T-helper 9 cell (primary cell): ENCODE results near the gene ENTPD2.
"Not testable (repeated sequence)": the region's sequence is repeated elsewhere in the genome, so short reads cannot be mapped to it uniquely, and the experiment has no call there.

Experiments used
- DNase-seq: peaks from one replicate; pipeline ENCODE4 v3.0.0-alpha.2; 2020

ENTPD2 gene

DNA sequence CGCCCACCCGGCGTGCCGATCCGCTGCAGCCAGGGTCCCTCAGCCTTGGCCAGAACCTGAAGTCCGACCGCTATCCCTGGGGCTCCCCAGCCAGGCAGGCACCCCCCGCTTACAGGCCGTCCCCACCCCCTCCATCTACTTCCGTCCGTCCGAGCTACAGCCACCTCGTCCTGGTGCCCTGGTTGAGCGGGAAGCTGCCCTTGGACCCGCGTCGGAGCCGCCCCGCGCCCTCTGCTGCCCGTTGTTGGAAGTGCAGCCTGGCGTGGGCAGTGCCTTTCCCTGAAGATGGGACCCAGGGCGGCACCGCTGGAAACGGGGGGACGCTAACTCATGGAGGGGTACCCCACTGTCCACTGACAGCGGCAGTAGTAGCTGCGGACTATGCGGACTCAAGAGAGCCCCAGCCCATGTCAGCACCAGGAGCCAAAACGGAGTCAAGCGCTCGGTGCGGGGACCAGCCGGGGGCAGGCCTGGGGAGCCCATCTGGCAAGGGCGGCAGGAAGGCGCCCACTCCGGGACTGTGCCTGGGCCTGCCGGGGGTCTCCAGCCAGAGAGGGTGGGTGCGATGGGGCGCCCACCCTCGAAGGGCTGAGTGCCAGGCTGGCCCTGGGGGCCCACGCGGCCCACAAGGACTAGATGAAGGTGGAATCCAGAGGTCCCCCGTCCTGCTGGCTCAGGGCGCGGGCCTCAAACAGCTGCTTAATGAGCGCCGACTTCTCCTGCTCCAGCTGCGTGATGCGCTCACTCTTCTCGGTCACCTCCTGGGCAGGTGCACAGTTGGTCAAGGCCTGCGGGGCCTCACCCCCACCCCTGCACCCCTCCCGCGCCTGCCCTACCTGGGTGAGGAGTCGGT lies 10.4 kb upstream of the ENTPD2 start:
- peak; percentile 65 for DNase-seq

DNA sequence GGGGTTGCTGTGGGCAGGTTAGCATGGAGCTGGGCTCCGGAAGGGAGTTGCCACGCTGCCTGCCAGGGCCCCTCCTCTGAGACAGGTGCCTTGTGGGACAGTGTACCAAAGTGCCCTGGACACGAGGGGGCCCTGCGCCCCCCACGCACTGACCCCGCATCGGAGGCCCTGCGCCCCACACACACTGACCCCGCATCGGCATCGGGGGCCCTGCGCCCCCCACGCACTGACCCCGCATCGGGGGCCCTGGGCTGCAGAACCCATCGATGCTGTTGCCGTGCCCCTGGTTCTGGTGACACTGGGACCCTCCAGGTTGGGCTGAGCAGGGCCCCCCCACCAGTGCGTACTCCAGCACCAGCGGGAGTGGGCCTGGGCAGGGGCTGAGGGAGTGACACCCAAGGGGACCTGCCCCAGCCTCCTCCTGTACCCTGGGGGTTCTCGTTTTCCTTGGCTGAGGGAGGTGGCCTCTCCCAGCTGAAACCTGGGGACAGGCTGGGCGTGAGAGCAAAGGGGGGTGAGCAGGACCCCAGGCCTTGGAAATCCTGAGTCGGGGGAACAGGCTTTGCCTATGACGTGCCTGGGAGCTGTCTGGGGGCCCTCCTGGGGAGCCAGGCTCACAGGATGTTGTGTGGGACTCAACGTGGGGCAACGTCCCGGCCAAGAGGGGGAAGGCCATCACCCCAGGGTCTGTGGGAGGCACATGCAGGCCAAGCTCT lies 9.6 kb upstream of the ENTPD2 start:
- no peak for DNase-seq

GRCh38 chr9:137062798-137063197 lies 8.9 kb upstream of the ENTPD2 start:
- DNase-seq, result not testable (repeated sequence)

- no peak for DNase-seq
Measured at GRCh38 chr9:137062384-137062783, 8.5 kb upstream of the ENTPD2 start.

GRCh38 chr9:137058521-137059234 lies 4.8 kb upstream of the ENTPD2 start:
- no peak for DNase-seq

DNA sequence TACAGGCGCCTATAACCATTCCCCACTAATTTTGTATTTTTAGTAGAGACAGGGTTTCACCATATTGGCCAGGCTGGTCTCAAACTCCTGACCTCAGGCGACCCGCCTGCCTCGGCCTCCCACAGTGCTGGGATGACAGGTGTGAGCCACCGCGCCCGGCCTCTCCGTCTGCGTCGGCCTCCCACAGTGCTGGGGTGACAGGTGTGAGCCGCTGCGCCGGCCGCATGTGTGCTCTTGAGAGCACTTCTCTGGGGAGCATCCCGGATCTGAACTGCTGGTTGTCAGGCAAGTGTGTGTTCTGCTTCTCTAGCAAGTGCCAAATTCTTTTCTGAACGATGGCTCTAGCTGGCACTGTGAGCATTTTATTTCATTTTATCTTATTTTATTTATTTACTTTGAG lies 3.7 kb upstream of the ENTPD2 start:
- no peak for DNase-seq

DNA sequence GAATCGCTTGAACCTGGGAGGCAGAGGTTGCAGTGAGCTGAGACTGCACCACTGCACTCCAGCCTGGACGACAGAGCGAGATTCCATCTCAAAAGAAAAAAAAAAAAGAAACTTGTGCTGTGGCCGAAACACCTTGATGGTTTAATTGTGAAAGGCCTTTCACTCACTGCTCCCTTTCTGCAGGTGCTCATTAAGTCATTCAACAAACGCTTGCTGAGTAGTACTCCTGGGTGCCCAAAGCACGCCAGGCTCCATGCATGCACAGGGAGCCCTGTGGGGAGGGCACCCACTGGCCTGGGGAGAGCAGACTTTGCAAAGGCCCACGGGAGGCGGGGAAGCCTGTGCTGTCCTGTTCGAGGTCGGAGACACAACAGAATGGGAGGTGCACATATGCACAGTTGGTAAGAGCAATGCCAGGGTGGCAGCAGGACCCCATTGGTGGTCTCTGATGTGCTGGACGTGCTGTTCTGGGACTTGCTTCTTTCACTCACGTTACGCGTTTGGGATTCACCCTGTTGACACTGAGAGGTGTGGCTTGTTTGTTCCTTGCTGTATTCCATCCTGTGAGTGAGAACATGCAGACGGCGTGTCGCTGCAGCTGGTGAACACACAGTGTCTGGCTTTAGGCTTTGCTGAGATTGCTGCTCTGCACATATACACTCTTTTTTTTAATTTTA lies 3.0 kb upstream of the ENTPD2 start:
- no peak for DNase-seq

- no peak for DNase-seq
Measured at GRCh38 chr9:137055385-137056364, 1.8 kb upstream of the ENTPD2 start.

DNA sequence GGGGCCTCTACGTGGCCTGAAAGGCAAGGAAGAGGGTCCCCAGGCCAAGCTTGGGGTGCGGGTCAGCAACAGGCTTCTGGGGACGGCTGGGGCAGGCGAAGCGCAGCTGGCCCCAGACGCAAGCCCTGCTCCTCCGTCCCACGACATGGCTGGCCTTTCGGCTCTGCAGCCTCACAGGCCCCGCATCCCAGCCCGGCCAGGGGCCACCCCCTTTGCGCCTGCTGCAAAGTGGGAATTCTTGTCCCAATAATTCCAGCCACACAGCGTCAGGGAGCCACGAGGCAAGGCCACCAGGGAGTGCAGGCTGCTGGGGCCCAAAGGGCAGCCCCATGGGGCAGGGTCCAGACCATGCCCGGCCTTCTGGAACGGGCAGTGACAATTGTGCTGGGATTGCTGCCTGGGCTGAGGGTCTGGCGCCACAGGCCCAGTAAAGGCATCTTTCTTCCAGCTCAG lies 1.1 kb upstream of the ENTPD2 start:
- DNase-seq, result no peak

DNA sequence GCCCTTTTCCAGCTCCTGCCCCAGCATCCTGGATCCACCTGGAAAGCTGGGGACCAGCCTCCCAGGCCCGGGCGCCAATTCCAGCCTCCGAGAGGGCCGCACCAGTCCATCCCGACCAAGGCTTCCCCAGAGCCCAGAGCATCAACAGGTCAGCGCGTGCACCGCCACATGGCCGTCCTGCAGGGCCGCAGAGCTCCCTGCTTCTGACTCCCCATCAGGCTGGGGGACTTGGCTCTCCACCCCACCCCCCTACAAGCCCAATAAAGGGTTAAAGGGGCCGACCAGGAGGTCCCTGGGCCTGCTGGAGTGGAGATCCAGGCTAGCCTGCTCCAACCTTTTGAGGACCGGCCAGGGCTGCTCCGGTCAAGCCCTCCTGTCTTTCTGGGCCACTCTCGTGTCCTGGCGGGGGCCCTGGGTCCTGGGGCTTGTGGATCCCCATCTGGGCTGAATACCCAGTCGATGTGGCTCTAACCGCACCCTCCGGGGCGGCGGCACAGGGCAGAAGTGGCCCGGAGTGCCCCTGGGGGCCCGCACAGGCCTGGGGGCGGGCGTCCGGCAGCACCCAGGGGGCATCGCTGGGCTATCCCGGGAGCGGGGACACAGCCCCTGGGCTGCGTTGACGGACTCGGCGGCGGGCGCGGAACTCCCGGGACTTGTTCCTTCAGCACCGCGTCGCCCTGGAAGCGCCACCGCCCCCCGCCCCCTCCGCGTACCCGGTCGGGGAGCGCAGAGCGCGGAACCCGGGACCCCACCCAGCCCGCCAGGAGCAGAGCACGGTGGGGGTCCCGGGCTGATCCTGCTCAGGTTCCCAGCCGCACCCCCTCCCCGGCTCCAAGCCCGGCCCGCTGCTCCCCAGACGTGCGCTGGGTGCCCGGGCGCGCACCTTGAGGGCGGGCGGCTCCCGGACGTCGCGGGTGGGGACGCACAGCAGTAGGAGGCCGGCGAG lies 590 bp downstream of the ENTPD2 start:
- no peak for DNase-seq

- DNase-seq, result no peak
Measured at GRCh38 chr9:137052293-137052692, 1.6 kb downstream of the ENTPD2 start.

- no peak for DNase-seq
Measured at GRCh38 chr9:137051145-137051724, 2.6 kb downstream of the ENTPD2 start.

- DNase-seq, result no peak
Measured at GRCh38 chr9:137050570-137050969, 3.3 kb downstream of the ENTPD2 start.

GRCh38 chr9:137049544-137050449 lies 4.1 kb downstream of the ENTPD2 start:
- peak; percentile 55 for DNase-seq

DNA sequence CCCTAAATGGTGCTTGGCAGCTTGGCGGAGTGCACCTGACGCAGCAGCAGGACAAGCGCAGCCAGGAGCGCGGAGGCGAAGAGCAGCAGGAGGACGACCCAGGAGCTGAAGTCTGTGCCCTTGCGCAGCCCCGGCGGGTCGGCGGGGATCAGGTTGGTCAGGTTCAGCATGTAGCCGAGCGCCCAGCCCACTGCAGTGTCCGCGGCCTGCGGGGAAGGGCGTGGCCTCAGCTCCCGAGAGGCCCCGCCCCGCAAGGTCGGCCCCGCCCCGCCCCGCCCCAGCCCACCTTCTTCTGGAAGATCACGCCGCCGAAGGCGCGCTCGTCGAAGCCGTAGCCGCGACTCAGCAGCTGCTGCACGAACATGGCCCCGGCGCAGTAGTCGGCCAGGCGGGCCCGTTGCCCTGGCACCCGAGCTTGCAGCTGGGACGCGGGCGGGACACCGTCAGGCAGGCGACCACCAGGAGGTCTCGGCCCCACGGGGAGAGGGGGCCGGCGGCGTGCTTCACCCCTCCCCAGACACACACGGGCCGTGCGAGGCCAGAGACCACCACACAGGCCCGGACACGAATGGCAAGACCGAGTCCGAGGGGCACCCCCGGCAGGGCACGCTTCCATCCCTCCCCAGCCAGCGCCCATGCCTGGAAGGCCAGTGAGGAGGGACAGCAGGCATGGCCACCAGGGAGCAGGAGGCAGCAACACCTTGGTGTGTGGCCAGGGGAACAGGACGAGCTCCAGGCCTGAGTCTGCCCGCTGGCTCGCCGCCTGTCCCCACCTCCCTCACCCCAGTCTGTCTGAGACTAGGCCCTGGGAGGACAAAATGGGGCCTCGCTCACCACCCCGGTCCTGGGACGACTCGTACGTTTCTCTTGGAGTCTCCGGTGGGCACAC lies 5.0 kb downstream of the ENTPD2 start:
- DNase-seq, result no peak

GRCh38 chr9:137046088-137046787 lies 7.6 kb downstream of the ENTPD2 start, which contains the start of gene NPDC1:
TSS of gene NPDC1 (minus strand) at chr9:137046177. CDS start at chr9:137045989, 188 bp downstream.
- peak; percentile 74 for DNase-seq
